ENCODE results near the gene SREBF2. TPM values are rescaled to one million over a fixed set of nuclear protein-coding genes. Genes with fewer than 3 reads are reported as not detected.

Gene SREBF2
- total and polyA plus RNA-seq, 2 of the 8 experiments (the other 6 are each of a cell fraction or from before 2014, with no cell fraction given): 125 to 144 TPM

GRCh38 chr22:41818596-41818995 is 14.3 kb upstream of the SREBF2 start:
- no peak overlapping the region for H2BK15ac ChIP-seq (ENCODE audit: low read length)
- no peak overlapping the region for H3K4ac ChIP-seq (replicated peaks; ENCODE audit: insufficient read length, low read depth, low read length)
- no peak overlapping the region for H2BK5ac ChIP-seq (ENCODE audit: low read depth, low read length)
- H2AFZ ChIP-seq (ENCODE audit: low read length): no peak overlapping the region
- H2AK5ac ChIP-seq (ENCODE audit: low read depth, low read length): no peak overlapping the region
- TF ChIP-seq PHF8 (conservative IDR thresholded peaks at IDR 0.05; ENCODE audit: low read depth, low read length): no peak
- TF ChIP-seq POLR2A (IDR thresholded peaks at IDR 0.05; ENCODE audit: control extremely low read depth in 1 of 2, low read depth in 2 of 2, low read length in 2 of 2): no peak
- TF ChIP-seq SRF (IDR thresholded peaks at IDR 0.05; ENCODE audit: low read depth, low read length): no peak
- no peak for TF ChIP-seq MAX (IDR thresholded peaks at IDR 0.05)
- TF ChIP-seq SIX5 (IDR thresholded peaks at IDR 0.05; ENCODE audit: low read depth, low read length): no peak
- H3K4me2 ChIP-seq (ENCODE audit: insufficient read depth in 1 of 2, low read depth in 2 of 2, low read length in 2 of 2): no peak overlapping the region
- no peak overlapping the region for H4K5ac ChIP-seq (ENCODE audit: insufficient read length, low read depth, low read length)
- peaks cover 0 to 2% (median under 1%) of the 10 kb centered on the region in 4 experiments; a peak in 3 of 7 replicates for H3K4me1 ChIP-seq (replicated peaks in 1 of 4; ENCODE audit: control insufficient read depth in 3 of 4, insufficient read depth in 4 of 4, low read length in 3 of 4)
- peaks cover 6% of the 10 kb centered on the region for H3K79me1 ChIP-seq (ENCODE audit: low read depth, low read length)
- peaks cover 0 to 16% (median 4%) of the 10 kb centered on the region in 4 experiments; a peak in 6 of 8 replicates for H3K36me3 ChIP-seq (ENCODE audit: control insufficient read depth in 2 of 4, insufficient read depth in 4 of 4, low read length in 3 of 4)
- H4K20me1 ChIP-seq (replicated peaks in 1 of 2; ENCODE audit: control insufficient read depth in 1 of 2, insufficient read depth in 2 of 2, low read length in 2 of 2): peaks cover 0 to 11% of the 10 kb centered on the region in 2 experiments
- ChIA-PET POLR2A (ENCODE audit: partially characterized antibody) (interaction anchor here (0.7 to 2.0 kb wide), 2 partner anchors 14 to 17 kb away, joined by 4 read pairs; partner anchors contain the start of genes CCDC134 and SREBF2), CTCF (ENCODE audit: partially characterized antibody) (interaction anchor here (1.1 to 1.4 kb wide), 2 partner anchors 37 to 72 kb away, joined by 3 to 5 read pairs; no protein-coding TSS in a partner anchor)
- no peaks in the 10 kb centered on the region for H3K9me3 ChIP-seq (ENCODE audit: insufficient read depth in 2 of 2, low read depth in 1 of 2, low read length in 1 of 2)
- H3K79me2 ChIP-seq (ENCODE audit: control insufficient read depth in 1 of 2, insufficient read depth in 2 of 2, low read length in 2 of 2): no peaks in the 10 kb centered on the region
- H3K23ac ChIP-seq (ENCODE audit: insufficient read length): no peak overlapping the region
- no peak overlapping the region; a peak in 1 of 7 replicates for H3K9ac ChIP-seq (replicated peaks in 1 of 4; ENCODE audit: extremely low read depth in 1 of 4, low read depth in 3 of 4, low read length in 3 of 4)
- no peak for DNase-seq (ENCODE audit: low read depth in 1 of 2, low spot score in 2 of 2)
- no peak overlapping the region for H4K91ac ChIP-seq (replicated peaks; ENCODE audit: insufficient read length, low read length)
- no peak overlapping the region for H2BK20ac ChIP-seq (ENCODE audit: low read length)
- no peak overlapping the region for H2BK12ac ChIP-seq (ENCODE audit: low read depth, low read length)
- H3K4me3 ChIP-seq (ENCODE audit: extremely low read depth in 1 of 4, insufficient read depth in 2 of 4, low read depth in 3 of 4, low read length in 4 of 4): no peak overlapping the region
- H3K23me2 ChIP-seq (ENCODE audit: low read depth, low read length): no peaks in the 10 kb centered on the region
- no peak overlapping the region for H3K56ac ChIP-seq (replicated peaks; ENCODE audit: insufficient read length, low read depth, low read length)
- H2BK120ac ChIP-seq (replicated peaks; ENCODE audit: low read depth, low read length): no peak overlapping the region
- 90% methylated on average over 6 of the region's 6 CpGs; no CpG with 5 or more reads in 1 of the 2 experiments for WGBS, 2 experiments (ENCODE audit: extremely low coverage in 1 of 2, insufficient coverage in 1 of 2, insufficient read length in 1 of 2, insufficient replicate concordance in 2 of 2, low coverage in 1 of 2, low lambda C conversion rate in 2 of 2, missing lambda C conversion rate in 1 of 2)
- H3K27ac ChIP-seq (ENCODE audit: low read depth, low read length): no peak overlapping the region
- H4K8ac ChIP-seq (ENCODE audit: extremely low read depth, insufficient read depth, low read length): no peak overlapping the region
- H3K18ac ChIP-seq (ENCODE audit: extremely low read depth, low read length): no peak overlapping the region
- H3K14ac ChIP-seq (ENCODE audit: insufficient read length): no peak overlapping the region
- no peaks in the 10 kb centered on the region; a peak in 1 of 7 replicates for H3K27me3 ChIP-seq (replicated peaks in 1 of 4; ENCODE audit: control insufficient read depth in 3 of 4, extremely low read depth in 1 of 4, insufficient read depth in 3 of 4, low read length in 3 of 4)
- no peak for FAIRE-seq

All from H1 (cell line).